GM23338 (cell line): ENCODE results near the gene ACBD7. TPM values are rescaled to one million over a fixed set of nuclear protein-coding genes. Genes with fewer than 3 reads are reported as not detected.

Experiments used
- ATAC-seq: fragments of 200-7000 bp; cut with Tn5 transposase; 3 replicates; pipeline ENCODE4 v1.9.1; 2020
- DNase-seq: peaks from one replicate; pipeline ENCODE4 v3.0.0-alpha.2; 2015; ENCODE audit warnings: low spot score
- H2AFZ ChIP-seq: fragments of 200-600 bp; sonication (generic); 2 replicates; pipeline ENCODE4 v1.8.0; 2016; ENCODE audit warnings: antibody characterized with exemption, mild to moderate bottlenecking, moderate library complexity
- H3F3A ChIP-seq: fragments of 200-600 bp; sonication (generic); replicated peaks from 2 replicates; pipeline ENCODE4 v1.8.0; 2017; ENCODE audit warnings: antibody characterized with exemption, mixed run types, low read depth
- H3K27ac ChIP-seq: fragments of 200-600 bp; sonication (generic); 2 replicates; pipeline ENCODE4 v1.6.1; 2016; ENCODE audit warnings: low read depth
- H3K27me3 ChIP-seq: fragments of 200-600 bp; sonication (generic); 2 replicates; pipeline ENCODE4 v1.8.0; 2016; ENCODE audit warnings: mild to moderate bottlenecking, mixed run types, moderate library complexity; ENCODE audit not compliant: insufficient read depth
- H3K36me3 ChIP-seq: fragments of 200-600 bp; sonication (generic); 2 replicates; pipeline ENCODE4 v1.8.0; 2016; ENCODE audit warnings: mild to moderate bottlenecking; ENCODE audit not compliant: insufficient read depth
- H3K4me1 ChIP-seq: fragments of 200-600 bp; sonication (generic); 2 replicates; pipeline ENCODE4 v1.8.0; 2016; ENCODE audit warnings: mild to moderate bottlenecking, moderate library complexity; ENCODE audit not compliant: insufficient read depth
- H3K4me2 ChIP-seq: fragments of 200-600 bp; sonication (generic); 2 replicates; pipeline ENCODE4 v1.7.1; 2017; ENCODE audit warnings: mixed run types
- H3K4me3 ChIP-seq: fragments of 200-600 bp; sonication (generic); 2 replicates; pipeline ENCODE4 v1.6.1; 2016; ENCODE audit warnings: mixed run types
- H3K79me2 ChIP-seq: fragments of 200-600 bp; sonication (generic); replicated peaks from 2 replicates; pipeline ENCODE4 v1.8.0; 2017; ENCODE audit warnings: mild to moderate bottlenecking; ENCODE audit not compliant: insufficient read depth
- H3K9me2 ChIP-seq: fragments of 200-600 bp; sonication (generic); 2 replicates; pipeline ENCODE4 v1.8.0; 2017; ENCODE audit not compliant: insufficient read depth
- H4K20me1 ChIP-seq: fragments of 200-600 bp; sonication (generic); replicated peaks from 2 replicates; pipeline ENCODE4 v1.8.0; 2017; ENCODE audit warnings: mild to moderate bottlenecking; ENCODE audit not compliant: insufficient read depth
- H3K27ac Mint-ChIP-seq: 2 replicates; pipeline ENCODE4 v1.8.0; 2020; ENCODE audit warnings: inconsistent platforms, mild to moderate bottlenecking, moderate library complexity, mixed read lengths
- H3K27me3 Mint-ChIP-seq: 3 replicates; pipeline ENCODE4 v1.8.0; 2022; ENCODE audit warnings: low read depth, mild to moderate bottlenecking, moderate library complexity, mixed read lengths, inconsistent platforms; ENCODE audit not compliant: insufficient read depth, poor library complexity
- H3K36me3 Mint-ChIP-seq: 3 replicates; pipeline ENCODE4 v1.8.0; 2021; ENCODE audit warnings: low read depth, mild to moderate bottlenecking, inconsistent platforms, moderate library complexity, mixed read lengths
- H3K4me1 Mint-ChIP-seq: 3 replicates; pipeline ENCODE4 v1.8.0; 2020; ENCODE audit warnings: mild to moderate bottlenecking, inconsistent platforms, mixed read lengths
- H3K4me3 Mint-ChIP-seq: 3 replicates; pipeline ENCODE4 v1.8.0; 2021; ENCODE audit warnings: moderate library complexity, mild to moderate bottlenecking, inconsistent platforms, mixed read lengths
- H3K9me3 Mint-ChIP-seq: 3 replicates; pipeline ENCODE4 v1.8.0; 2020; ENCODE audit warnings: moderate library complexity, mild to moderate bottlenecking, inconsistent platforms, mixed read lengths
- CREB1 ChIP-seq: fragments of 250-450 bp; sonication (Bioruptor Pico); IDR thresholded peaks from 2 replicates; pipeline ENCODE4 v1.5.0; 2020; ENCODE audit warnings: low read depth, mild to moderate bottlenecking, moderate library complexity
- EZH2 ChIP-seq: fragments of 200-600 bp; sonication (generic); IDR thresholded peaks from one replicate; pipeline ENCODE4 v1.8.0; 2017; ENCODE audit warnings: antibody characterized with exemption, mild to moderate bottlenecking, low read depth; ENCODE audit not compliant: unreplicated experiment
- JUNB ChIP-seq: IDR thresholded peaks from one replicate; pipeline ENCODE4 v1.6.1; 2016; ENCODE audit warnings: antibody characterized with exemption; ENCODE audit not compliant: unreplicated experiment
- NANOG ChIP-seq: IDR thresholded peaks from 2 replicates; pipeline ENCODE4 v1.6.1; 2016; ENCODE audit warnings: antibody characterized with exemption, borderline replicate concordance
- POLR2AphosphoS5 ChIP-seq: IDR thresholded peaks from 2 replicates; pipeline ENCODE4 v1.6.1; 2016; ENCODE audit warnings: antibody characterized with exemption, low read depth
- ZNF114 ChIP-seq: fragments of 250-450 bp; sonication (Bioruptor Pico); IDR thresholded peaks from 2 replicates; pipeline ENCODE4 v1.5.0; 2020; ENCODE audit warnings: mild to moderate bottlenecking, moderate library complexity
- ZNF331 ChIP-seq: fragments of 250-450 bp; sonication (Bioruptor Pico); IDR thresholded peaks from 2 replicates; pipeline ENCODE4 v1.5.0; 2020; ENCODE audit warnings: low read depth, mild to moderate bottlenecking, moderate library complexity
- polyA plus RNA-seq: library from polyadenylated mRNA; unstranded; fragments of >200 nt; fragmentation: Nextera tagmentation; extraction: Ambion mirVana; gene quantifications from 2 replicates; pipeline ENCODE4 v1.2.1, GENCODE V29; 2016
- total RNA-seq: library from RNA; depleted of rRNA; stranded (reverse); fragments of >200 nt; shearing (Covaris generic); gene quantifications from 2 replicates; pipeline ENCODE4 v1.2.3, GENCODE V29; 2014
- TF ChIP-seq, protein P1 (sequence below): fragments of 250-450 bp; sonication (Bioruptor Pico); IDR thresholded peaks from 2 replicates; pipeline ENCODE4 v1.5.0; 2020; ENCODE audit warnings: mild to moderate bottlenecking, moderate library complexity
- TF ChIP-seq, protein P2 (sequence below): IDR thresholded peaks from one replicate; pipeline ENCODE4 v1.6.1; 2018; ENCODE audit warnings: antibody characterized with exemption; ENCODE audit not compliant: unreplicated experiment
- TF ChIP-seq, protein P3 (sequence below), 2 experiments: fragments of 200-600 bp in 1 of 2; sonication (generic) in 1 of 2; conservative IDR thresholded peaks; 2 replicates each; pipeline versions ENCODE4 v1.5.1 to v1.6.1; 2016 to 2017; ENCODE audit warnings: antibody characterized with exemption in 2 of 2, low read depth in 2 of 2, mild to moderate bottlenecking in 2 of 2, moderate library complexity in 1 of 2

ACBD7 gene
- total and polyA plus RNA-seq, 2 experiments from 2014 or later = 2.8 to 14.7 TPM

DNA sequence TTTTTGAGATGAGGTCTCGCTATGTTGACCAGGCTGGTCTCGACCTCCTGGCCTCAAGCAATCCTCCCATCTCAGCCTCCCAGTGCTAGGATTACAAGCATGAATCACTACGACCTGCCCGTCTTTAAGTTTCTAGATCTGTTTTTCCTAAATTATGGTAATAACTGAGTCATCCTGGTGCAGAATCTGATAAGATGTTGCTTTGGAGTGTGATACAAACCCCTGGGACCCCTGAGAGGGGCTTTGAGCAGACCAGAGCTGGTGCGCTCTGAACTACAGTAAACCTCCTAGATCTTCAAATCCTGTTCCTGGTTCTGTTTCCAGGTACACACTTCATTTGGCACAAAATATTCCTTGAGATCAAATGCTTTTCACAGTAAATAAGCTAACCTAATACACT, 42.8 kb upstream of the ACBD7 start (continued):
- TF ChIP-seq, protein P1, sequence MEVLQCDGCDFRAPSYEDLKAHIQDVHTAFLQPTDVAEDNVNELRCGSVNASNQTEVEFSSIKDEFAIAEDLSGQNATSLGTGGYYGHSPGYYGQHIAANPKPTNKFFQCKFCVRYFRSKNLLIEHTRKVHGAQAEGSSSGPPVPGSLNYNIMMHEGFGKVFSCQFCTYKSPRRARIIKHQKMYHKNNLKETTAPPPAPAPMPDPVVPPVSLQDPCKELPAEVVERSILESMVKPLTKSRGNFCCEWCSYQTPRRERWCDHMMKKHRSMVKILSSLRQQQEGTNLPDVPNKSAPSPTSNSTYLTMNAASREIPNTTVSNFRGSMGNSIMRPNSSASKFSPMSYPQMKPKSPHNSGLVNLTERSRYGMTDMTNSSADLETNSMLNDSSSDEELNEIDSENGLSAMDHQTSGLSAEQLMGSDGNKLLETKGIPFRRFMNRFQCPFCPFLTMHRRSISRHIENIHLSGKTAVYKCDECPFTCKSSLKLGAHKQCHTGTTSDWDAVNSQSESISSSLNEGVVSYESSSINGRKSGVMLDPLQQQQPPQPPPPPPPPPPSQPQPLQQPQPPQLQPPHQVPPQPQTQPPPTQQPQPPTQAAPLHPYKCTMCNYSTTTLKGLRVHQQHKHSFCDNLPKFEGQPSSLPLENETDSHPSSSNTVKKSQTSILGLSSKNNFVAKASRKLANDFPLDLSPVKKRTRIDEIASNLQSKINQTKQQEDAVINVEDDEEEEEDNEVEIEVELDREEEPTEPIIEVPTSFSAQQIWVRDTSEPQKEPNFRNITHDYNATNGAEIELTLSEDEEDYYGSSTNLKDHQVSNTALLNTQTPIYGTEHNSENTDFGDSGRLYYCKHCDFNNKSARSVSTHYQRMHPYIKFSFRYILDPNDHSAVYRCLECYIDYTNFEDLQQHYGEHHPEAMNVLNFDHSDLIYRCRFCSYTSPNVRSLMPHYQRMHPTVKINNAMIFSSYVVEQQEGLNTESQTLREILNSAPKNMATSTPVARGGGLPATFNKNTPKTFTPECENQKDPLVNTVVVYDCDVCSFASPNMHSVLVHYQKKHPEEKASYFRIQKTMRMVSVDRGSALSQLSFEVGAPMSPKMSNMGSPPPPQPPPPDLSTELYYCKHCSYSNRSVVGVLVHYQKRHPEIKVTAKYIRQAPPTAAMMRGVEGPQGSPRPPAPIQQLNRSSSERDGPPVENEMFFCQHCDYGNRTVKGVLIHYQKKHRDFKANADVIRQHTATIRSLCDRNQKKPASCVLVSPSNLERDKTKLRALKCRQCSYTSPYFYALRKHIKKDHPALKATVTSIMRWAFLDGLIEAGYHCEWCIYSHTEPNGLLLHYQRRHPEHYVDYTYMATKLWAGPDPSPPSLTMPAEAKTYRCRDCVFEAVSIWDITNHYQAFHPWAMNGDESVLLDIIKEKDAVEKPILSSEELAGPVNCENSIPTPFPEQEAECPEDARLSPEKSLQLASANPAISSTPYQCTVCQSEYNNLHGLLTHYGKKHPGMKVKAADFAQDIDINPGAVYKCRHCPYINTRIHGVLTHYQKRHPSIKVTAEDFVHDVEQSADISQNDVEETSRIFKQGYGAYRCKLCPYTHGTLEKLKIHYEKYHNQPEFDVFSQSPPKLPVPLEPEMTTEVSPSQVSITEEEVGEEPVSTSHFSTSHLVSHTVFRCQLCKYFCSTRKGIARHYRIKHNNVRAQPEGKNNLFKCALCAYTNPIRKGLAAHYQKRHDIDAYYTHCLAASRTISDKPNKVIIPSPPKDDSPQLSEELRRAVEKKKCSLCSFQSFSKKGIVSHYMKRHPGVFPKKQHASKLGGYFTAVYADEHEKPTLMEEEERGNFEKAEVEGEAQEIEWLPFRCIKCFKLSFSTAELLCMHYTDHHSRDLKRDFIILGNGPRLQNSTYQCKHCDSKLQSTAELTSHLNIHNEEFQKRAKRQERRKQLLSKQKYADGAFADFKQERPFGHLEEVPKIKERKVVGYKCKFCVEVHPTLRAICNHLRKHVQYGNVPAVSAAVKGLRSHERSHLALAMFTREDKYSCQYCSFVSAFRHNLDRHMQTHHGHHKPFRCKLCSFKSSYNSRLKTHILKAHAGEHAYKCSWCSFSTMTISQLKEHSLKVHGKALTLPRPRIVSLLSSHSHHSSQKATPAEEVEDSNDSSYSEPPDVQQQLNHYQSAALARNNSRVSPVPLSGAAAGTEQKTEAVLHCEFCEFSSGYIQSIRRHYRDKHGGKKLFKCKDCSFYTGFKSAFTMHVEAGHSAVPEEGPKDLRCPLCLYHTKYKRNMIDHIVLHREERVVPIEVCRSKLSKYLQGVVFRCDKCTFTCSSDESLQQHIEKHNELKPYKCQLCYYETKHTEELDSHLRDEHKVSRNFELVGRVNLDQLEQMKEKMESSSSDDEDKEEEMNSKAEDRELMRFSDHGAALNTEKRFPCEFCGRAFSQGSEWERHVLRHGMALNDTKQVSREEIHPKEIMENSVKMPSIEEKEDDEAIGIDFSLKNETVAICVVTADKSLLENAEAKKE = no peak

DNA sequence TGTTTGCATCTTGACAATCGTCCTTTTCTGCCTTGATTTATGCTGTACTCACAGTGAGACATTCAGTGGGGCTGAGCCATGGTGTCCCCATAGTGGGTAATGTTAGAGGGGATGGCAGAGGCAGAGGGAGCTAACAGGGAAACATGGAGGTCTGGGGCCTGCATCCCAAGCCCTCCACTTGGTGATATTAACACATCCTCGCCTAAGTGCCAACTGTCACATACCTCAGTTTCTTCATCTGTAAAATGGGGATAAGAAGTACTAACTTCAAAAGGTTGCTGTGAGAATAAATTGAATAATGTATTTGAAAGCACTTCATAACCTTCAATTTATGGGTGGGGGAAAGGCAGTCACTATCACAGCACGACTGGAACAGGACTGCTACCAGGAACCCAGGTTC, 36.3 kb upstream of the ACBD7 start:
- H3K27ac Mint-ChIP-seq = no peak overlapping the region
- Histone ChIP-seq H3K36me3 (no peaks in the 10 kb centered on the region), H3K27ac (no peak overlapping the region), H3K9me2 (no peaks in the 10 kb centered on the region), H3K4me1 (no peaks in the 10 kb centered on the region), H3F3A (no peaks in the 10 kb centered on the region), H3K4me3 (no peak overlapping the region), H3K79me2 (no peaks in the 10 kb centered on the region), H4K20me1 (no peaks in the 10 kb centered on the region), H3K4me2 (no peak overlapping the region), H3K27me3 (no peaks in the 10 kb centered on the region), H2AFZ (no peak overlapping the region)
- peaks cover 2% of the 10 kb centered on the region for H3K27me3 Mint-ChIP-seq
- no peak overlapping the region for H3K4me3 Mint-ChIP-seq
- peaks cover 17% of the 10 kb centered on the region for H3K36me3 Mint-ChIP-seq
- peaks cover 3% of the 10 kb centered on the region; the same call in 1 of the 3 replicates for H3K9me3 Mint-ChIP-seq
- H3K4me1 Mint-ChIP-seq = no peaks in the 10 kb centered on the region
- ATAC-seq (no peak), DNase-seq (no peak)
- TF ChIP-seq, protein P2, sequence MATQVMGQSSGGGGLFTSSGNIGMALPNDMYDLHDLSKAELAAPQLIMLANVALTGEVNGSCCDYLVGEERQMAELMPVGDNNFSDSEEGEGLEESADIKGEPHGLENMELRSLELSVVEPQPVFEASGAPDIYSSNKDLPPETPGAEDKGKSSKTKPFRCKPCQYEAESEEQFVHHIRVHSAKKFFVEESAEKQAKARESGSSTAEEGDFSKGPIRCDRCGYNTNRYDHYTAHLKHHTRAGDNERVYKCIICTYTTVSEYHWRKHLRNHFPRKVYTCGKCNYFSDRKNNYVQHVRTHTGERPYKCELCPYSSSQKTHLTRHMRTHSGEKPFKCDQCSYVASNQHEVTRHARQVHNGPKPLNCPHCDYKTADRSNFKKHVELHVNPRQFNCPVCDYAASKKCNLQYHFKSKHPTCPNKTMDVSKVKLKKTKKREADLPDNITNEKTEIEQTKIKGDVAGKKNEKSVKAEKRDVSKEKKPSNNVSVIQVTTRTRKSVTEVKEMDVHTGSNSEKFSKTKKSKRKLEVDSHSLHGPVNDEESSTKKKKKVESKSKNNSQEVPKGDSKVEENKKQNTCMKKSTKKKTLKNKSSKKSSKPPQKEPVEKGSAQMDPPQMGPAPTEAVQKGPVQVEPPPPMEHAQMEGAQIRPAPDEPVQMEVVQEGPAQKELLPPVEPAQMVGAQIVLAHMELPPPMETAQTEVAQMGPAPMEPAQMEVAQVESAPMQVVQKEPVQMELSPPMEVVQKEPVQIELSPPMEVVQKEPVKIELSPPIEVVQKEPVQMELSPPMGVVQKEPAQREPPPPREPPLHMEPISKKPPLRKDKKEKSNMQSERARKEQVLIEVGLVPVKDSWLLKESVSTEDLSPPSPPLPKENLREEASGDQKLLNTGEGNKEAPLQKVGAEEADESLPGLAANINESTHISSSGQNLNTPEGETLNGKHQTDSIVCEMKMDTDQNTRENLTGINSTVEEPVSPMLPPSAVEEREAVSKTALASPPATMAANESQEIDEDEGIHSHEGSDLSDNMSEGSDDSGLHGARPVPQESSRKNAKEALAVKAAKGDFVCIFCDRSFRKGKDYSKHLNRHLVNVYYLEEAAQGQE = no peak
- TF ChIP-seq, protein P3, sequence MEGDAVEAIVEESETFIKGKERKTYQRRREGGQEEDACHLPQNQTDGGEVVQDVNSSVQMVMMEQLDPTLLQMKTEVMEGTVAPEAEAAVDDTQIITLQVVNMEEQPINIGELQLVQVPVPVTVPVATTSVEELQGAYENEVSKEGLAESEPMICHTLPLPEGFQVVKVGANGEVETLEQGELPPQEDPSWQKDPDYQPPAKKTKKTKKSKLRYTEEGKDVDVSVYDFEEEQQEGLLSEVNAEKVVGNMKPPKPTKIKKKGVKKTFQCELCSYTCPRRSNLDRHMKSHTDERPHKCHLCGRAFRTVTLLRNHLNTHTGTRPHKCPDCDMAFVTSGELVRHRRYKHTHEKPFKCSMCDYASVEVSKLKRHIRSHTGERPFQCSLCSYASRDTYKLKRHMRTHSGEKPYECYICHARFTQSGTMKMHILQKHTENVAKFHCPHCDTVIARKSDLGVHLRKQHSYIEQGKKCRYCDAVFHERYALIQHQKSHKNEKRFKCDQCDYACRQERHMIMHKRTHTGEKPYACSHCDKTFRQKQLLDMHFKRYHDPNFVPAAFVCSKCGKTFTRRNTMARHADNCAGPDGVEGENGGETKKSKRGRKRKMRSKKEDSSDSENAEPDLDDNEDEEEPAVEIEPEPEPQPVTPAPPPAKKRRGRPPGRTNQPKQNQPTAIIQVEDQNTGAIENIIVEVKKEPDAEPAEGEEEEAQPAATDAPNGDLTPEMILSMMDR (conservative IDR thresholded peaks at IDR 0.05; ENCODE audit: low read depth in 2 of 2) = no peak
- TF ChIP-seq POLR2AphosphoS5 (no peak), ZNF331 (CRISPR knock-in tag) (no peak), ZNF114 (CRISPR knock-in tag) (no peak), JUNB (no peak), EZH2 (no peak), CREB1 (CRISPR knock-in tag) (no peak), NANOG (no peak)
